Left cardiac atrium (tissue), 4 donors: ENCODE measurements around the gene RPS21. TPM values are rescaled to one million over a fixed set of nuclear protein-coding genes. Genes with fewer than 3 reads are reported as not detected.

Experiments
- ATAC-seq, 2 donors: fragments of 200-7000 bp; cut with Tn5 transposase; one replicate each; pipeline ENCODE4 v1.9.1; 2020; ENCODE audit warnings: mild to moderate bottlenecking in 2 of 2, moderate library complexity in 2 of 2
- DNase-seq: peaks from one replicate; pipeline ENCODE4 v3.0.0-alpha.2; 2020
- intact Hi-C, 2 donors: fragments of 100-400 bp; cut with DNase I; formaldehyde crosslinking; loops; one replicate each; pipeline versions ENCODE4 v1.14.1 to v1.15.1; 2022 to 2023
- total RNA-seq, 2 donors: library from RNA; stranded (reverse); fragmentation: NEBNext Ultra II Directional; extraction: Animal tissue kit (Norgen Biotek cat#: 25700); gene quantifications; one replicate each; pipeline ENCODE4 v1.2.1, GENCODE V29; 2021
- donor health status: DM: no; HTN: yes; CAD: no.
- donor health status: DM: no; HTN: yes; CAD: no; lungs with severe emphysema.
- donor health status: DM: yes; HTN: yes; CAD: no.
- donor health status: Dilated cardiomyopathy.

The RPS21 gene
- total RNA-seq, 2 donors from 2014 or later: 733 to 750 TPM

- DNase-seq (no peak), ATAC-seq (no peak)
- intact Hi-C loops: no loop called here
Measured at GRCh38 chr20:62404112-62404665, 17.3 kb downstream of the RPS21 start.

- no peak for DNase-seq
Measured at GRCh38 chr20:62404761-62405107, 17.8 kb downstream of the RPS21 start.

GRCh38 chr20:62405108-62405980 is 18.4 kb downstream of the RPS21 start:
- DNase-seq: peak; percentile 73
- ATAC-seq: peak; percentile 31 to 47
- intact Hi-C loops: no loop called here

More at GRCh38 chr20:62404761-62405107, 17.8 kb downstream of the RPS21 start:
- ATAC-seq: no peak
- intact Hi-C loops: no loop called here

- ATAC-seq: peak; percentile 23 to 48
- peak; percentile 56 for DNase-seq
- intact Hi-C loops: no loop called here
Measured at GRCh38 chr20:62405981-62406513, 19.1 kb downstream of the RPS21 start.

GRCh38 chr20:62406635-62407176 is 19.8 kb downstream of the RPS21 start:
- intact Hi-C loops: no loop called here
- no peak for DNase-seq

GRCh38 chr20:62407221-62407992 is 20.5 kb downstream of the RPS21 start, which contains the start of gene CABLES2:
TSS of gene CABLES2 (minus strand) at chr20:62407285. CDS start at chr20:62407276, 9 bp downstream.
- ATAC-seq (peak; percentile 90 to 91), DNase-seq (peak; percentile 97)
- intact Hi-C loops: no loop called here

More at GRCh38 chr20:62406635-62407176, 19.8 kb downstream of the RPS21 start:
- ATAC-seq: no peak

GRCh38 chr20:62408055-62408454 is 21.2 kb downstream of the RPS21 start:
- intact Hi-C loops: no loop called here
- ATAC-seq (no peak), DNase-seq (no peak)

- intact Hi-C loops: no loop called here
- DNase-seq: no peak
- no peak for ATAC-seq
Measured at GRCh38 chr20:62408640-62409039, 21.7 kb downstream of the RPS21 start.

GRCh38 chr20:62409086-62409853 is 22.4 kb downstream of the RPS21 start:
- no peak for DNase-seq
- intact Hi-C loops: no loop called here
- no peak for ATAC-seq

GRCh38 chr20:62409931-62410745 is 23.2 kb downstream of the RPS21 start:
- intact Hi-C loops: loop anchor here in 1 of 2 donors (2.0 kb wide), 1 partner anchor 87 kb away; no protein-coding TSS in a partner anchor
- ATAC-seq (peak in 1 of 2 donors; percentile 10), DNase-seq (peak; percentile 48)

GRCh38 chr20:62410746-62411478 is 24.0 kb downstream of the RPS21 start:
- intact Hi-C loops: loop anchor here in 1 of 2 donors (2.0 kb wide), 1 partner anchor 86 kb away; no protein-coding TSS in a partner anchor
- DNase-seq (no peak), ATAC-seq (no peak)

- ATAC-seq (no peak), DNase-seq (no peak)
- intact Hi-C loops: loop anchor here in 1 of 2 donors (2.0 kb wide), 1 partner anchor 85 kb away; no protein-coding TSS in a partner anchor
Measured at GRCh38 chr20:62411479-62412193, 24.7 kb downstream of the RPS21 start.

GRCh38 chr20:62412194-62413024 is 25.5 kb downstream of the RPS21 start:
- DNase-seq (no peak), ATAC-seq (no peak)
- intact Hi-C loops: no loop called here

- no peak for DNase-seq
- intact Hi-C loops: no loop called here
- ATAC-seq: no peak
Measured at GRCh38 chr20:62413025-62413570, 26.2 kb downstream of the RPS21 start.

- no peak for ATAC-seq
- intact Hi-C loops: no loop called here
- DNase-seq: no peak
Measured at GRCh38 chr20:62413896-62414481, 27.1 kb downstream of the RPS21 start.
